HepG2 (cell line): ENCODE measurements around the gene ACAP2. TPM values are rescaled to one million over a fixed set of nuclear protein-coding genes. Genes with fewer than 3 reads are reported as not detected.

Experiments
- ATRX ChIP-seq: sonication (generic); formaldehyde crosslinking; IDR thresholded peaks from 2 replicates; pipeline ENCODE4 v1.4.0; 2020; ENCODE audit warnings: missing genetic modification reagents, borderline replicate concordance
- CHCHD3 ChIP-seq: sonication (generic); formaldehyde crosslinking; IDR thresholded peaks from 2 replicates; pipeline ENCODE4 v1.8.0; 2022; ENCODE audit warnings: mild to moderate bottlenecking, missing genetic modification reagents, moderate library complexity
- CREB3 ChIP-seq: sonication (generic); formaldehyde crosslinking; IDR thresholded peaks from 2 replicates; pipeline ENCODE4 v1.5.0; 2020; ENCODE audit warnings: missing genetic modification reagents
- CSRNP2 ChIP-seq: sonication (generic); formaldehyde crosslinking; conservative IDR thresholded peaks from 2 replicates; pipeline ENCODE4 v1.8.0; 2022; ENCODE audit warnings: low read depth, missing genetic modification reagents
- GATA4 ChIP-seq: sonication (generic); IDR thresholded peaks from 2 replicates; pipeline ENCODE4 v1.6.1; 2016; ENCODE audit warnings: antibody characterized with exemption, low read depth, borderline replicate concordance
- KAT8 ChIP-seq: IDR thresholded peaks from 2 replicates; pipeline ENCODE4 v1.6.1; 2016; ENCODE audit warnings: missing genetic modification reagents, missing compliant biosample characterization
- KDM3A ChIP-seq: IDR thresholded peaks from 2 replicates; pipeline ENCODE4 v1.6.1; 2018; ENCODE audit warnings: low read depth, missing compliant biosample characterization
- KLF6 ChIP-seq: IDR thresholded peaks from 2 replicates; pipeline ENCODE4 v1.8.0; 2016; ENCODE audit warnings: missing biosample characterization, missing genetic modification reagents
- NBN ChIP-seq: fragments of 450-650 bp; conservative IDR thresholded peaks from 2 replicates; pipeline ENCODE4 v1.6.1; 2017
- NPAS2 ChIP-seq: sonication (generic); formaldehyde crosslinking; IDR thresholded peaks from 2 replicates; pipeline ENCODE4 v1.8.0; 2022; ENCODE audit warnings: mild to moderate bottlenecking, missing genetic modification reagents, borderline replicate concordance
- PAWR ChIP-seq: sonication (generic); formaldehyde crosslinking; IDR thresholded peaks from 2 replicates; pipeline ENCODE4 v1.4.0; 2020; ENCODE audit warnings: missing genetic modification reagents, mild to moderate bottlenecking, borderline replicate concordance
- PHB2 ChIP-seq: fragments of 450-650 bp; IDR thresholded peaks from 2 replicates; pipeline ENCODE4 v1.6.1; 2018; ENCODE audit not compliant: partially characterized antibody
- PHF5A ChIP-seq: IDR thresholded peaks from one replicate; pipeline ENCODE4 v1.6.1; 2018; ENCODE audit warnings: low read depth, missing genetic modification reagents; ENCODE audit not compliant: unreplicated experiment
- RFXANK ChIP-seq: IDR thresholded peaks from 2 replicates; pipeline ENCODE4 v1.6.1; 2016
- TBX2 ChIP-seq: sonication (generic); formaldehyde crosslinking; IDR thresholded peaks from 2 replicates; pipeline ENCODE4 v1.5.0; 2020; ENCODE audit warnings: missing genetic modification reagents, mild to moderate bottlenecking, borderline replicate concordance
- ZBTB7A ChIP-seq: sonication (generic); formaldehyde crosslinking; IDR thresholded peaks from 2 replicates; pipeline ENCODE4 v1.8.0; 2022; ENCODE audit warnings: mild to moderate bottlenecking, missing genetic modification reagents
- ZC3H13 ChIP-seq: sonication (generic); formaldehyde crosslinking; IDR thresholded peaks from 2 replicates; pipeline ENCODE4 v1.8.1; 2023; ENCODE audit warnings: mild to moderate bottlenecking, missing genetic modification reagents, moderate library complexity
- ZFP37 ChIP-seq: sonication (generic); formaldehyde crosslinking; IDR thresholded peaks from 2 replicates; pipeline ENCODE4 v1.4.0; 2020; ENCODE audit warnings: missing genetic modification reagents, borderline replicate concordance
- ZNF331 ChIP-seq: sonication (generic); formaldehyde crosslinking; IDR thresholded peaks from 2 replicates; pipeline ENCODE4 v1.4.0; 2020; ENCODE audit warnings: missing genetic modification reagents
- ZNF484 ChIP-seq: sonication (generic); formaldehyde crosslinking; IDR thresholded peaks from 2 replicates; pipeline ENCODE4 v1.5.1; 2020; ENCODE audit warnings: mild to moderate bottlenecking, low read depth, missing genetic modification reagents, borderline replicate concordance
- ZNF556 ChIP-seq: sonication (generic); formaldehyde crosslinking; IDR thresholded peaks from 2 replicates; pipeline ENCODE4 v1.4.0; 2020; ENCODE audit warnings: mild to moderate bottlenecking, missing genetic modification reagents, borderline replicate concordance
- ZNF589 ChIP-seq: sonication (generic); formaldehyde crosslinking; conservative IDR thresholded peaks from 2 replicates; pipeline ENCODE4 v1.8.0; 2022; ENCODE audit warnings: mild to moderate bottlenecking, moderate library complexity, missing genetic modification reagents
- ZNF839 ChIP-seq: sonication (generic); formaldehyde crosslinking; IDR thresholded peaks from 2 replicates; pipeline ENCODE4 v1.4.0; 2020; ENCODE audit warnings: missing genetic modification reagents, mild to moderate bottlenecking, borderline replicate concordance
- ZZZ3 ChIP-seq: sonication (generic); formaldehyde crosslinking; IDR thresholded peaks from 2 replicates; pipeline ENCODE4 v1.4.0; 2020; ENCODE audit warnings: missing genetic modification reagents, mild to moderate bottlenecking, borderline replicate concordance
- polyA plus RNA-seq, 8 experiments: library from polyadenylated mRNA; depleted of rRNA in 3 of 8; stranded (reverse) in 7 of 8; unstranded in 1 of 8; fragments of >200 nt; fragmentation: Illumina TruSeq in 4 of 8; extraction: Trizol in 4 of 8; gene quantifications; 2 replicates each; pipeline versions ENCODE4 v1.2.1 to v1.2.3, GENCODE V29; 2011 to 2016; ENCODE audit warnings: low read depth in 4 of 8, missing spikeins in 1 of 8, mixed read lengths in 1 of 8; ENCODE audit not compliant: insufficient read depth in 1 of 8
- total RNA-seq, 5 experiments: library from RNA; depleted of rRNA; stranded (reverse); fragments of >200 nt; fragmentation: Illumina TruSeq; extraction: Trizol; gene quantifications; 2 replicates each; pipeline ENCODE4 v1.2.3, GENCODE V29; 2016; ENCODE audit warnings: low read depth in 1 of 5
- TF ChIP-seq, protein P1 (sequence below): sonication (generic); formaldehyde crosslinking; IDR thresholded peaks from 2 replicates; pipeline ENCODE4 v1.5.1; 2020; ENCODE audit warnings: mild to moderate bottlenecking, missing genetic modification reagents, borderline replicate concordance
- TF ChIP-seq, protein P2 (sequence below): sonication (generic); formaldehyde crosslinking; IDR thresholded peaks from 2 replicates; pipeline ENCODE4 v1.4.0; 2020; ENCODE audit warnings: missing genetic modification reagents

The ACAP2 gene
- total and polyA plus RNA-seq, 2 of the 13 experiments (the other 11 are each of a cell fraction or from before 2014, with no cell fraction given) = 7.3 to 23.9 TPM

GRCh38 chr3:195442573-195443390 lies at the start of gene ACAP2 (continued):
- TF ChIP-seq ZNF331 (CRISPR knock-in tag) (peak; percentile 79; the same call in 1 of the 2 replicates), KDM3A (CRISPR knock-in tag) (0 out of 2 replicates have a peak, but pooled peaks have one; percentile 38), ZC3H13 (CRISPR knock-in tag) (no peak; the same call in 1 of the 2 replicates), GATA4 (peak; percentile 38; the same call in 1 of the 2 replicates), CREB3 (no peak), KLF6 (peak; percentile 57; the same call in 1 of the 2 replicates), ZNF484 (0 out of 2 replicates have a peak, but pooled peaks have one; percentile 56), CHCHD3 (no peak), ZNF589 (CRISPR knock-in tag) (no peak), ZNF839 (CRISPR knock-in tag) (no peak), ZNF556 (CRISPR knock-in tag) (peak; percentile 68), PHF5A (CRISPR knock-in tag) (no peak), ZBTB7A (CRISPR knock-in tag) (no peak), PHB2 (no peak), CSRNP2 (CRISPR knock-in tag) (no peak), KAT8 (peak; percentile 40), ZZZ3 (CRISPR knock-in tag) (no peak), NPAS2 (no peak), ZFP37 (CRISPR knock-in tag) (peak; percentile 62; the same call in 1 of the 2 replicates), RFXANK (no peak; the same call in 1 of the 2 replicates), PAWR (no peak), TBX2 (CRISPR knock-in tag) (peak; percentile 83; the same call in 1 of the 2 replicates), ATRX (CRISPR knock-in tag) (no peak), NBN (no peak)
- TF ChIP-seq, protein P1, sequence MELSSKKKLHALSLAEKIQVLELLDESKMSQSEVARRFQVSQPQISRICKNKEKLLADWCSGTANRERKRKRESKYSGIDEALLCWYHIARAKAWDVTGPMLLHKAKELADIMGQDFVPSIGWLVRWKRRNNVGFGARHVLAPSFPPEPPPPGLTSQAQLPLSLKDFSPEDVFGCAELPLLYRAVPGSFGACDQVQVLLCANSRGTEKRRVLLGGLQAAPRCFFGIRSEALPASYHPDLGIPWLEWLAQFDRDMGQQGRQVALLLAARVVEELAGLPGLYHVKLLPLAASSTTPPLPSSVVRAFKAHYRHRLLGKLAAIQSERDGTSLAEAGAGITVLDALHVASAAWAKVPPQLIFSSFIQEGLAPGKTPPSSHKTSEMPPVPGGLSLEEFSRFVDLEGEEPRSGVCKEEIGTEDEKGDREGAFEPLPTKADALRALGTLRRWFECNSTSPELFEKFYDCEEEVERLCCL (CRISPR knock-in tag) = 0 out of 2 replicates have a peak, but pooled peaks have one; percentile 14
- TF ChIP-seq, protein P2, sequence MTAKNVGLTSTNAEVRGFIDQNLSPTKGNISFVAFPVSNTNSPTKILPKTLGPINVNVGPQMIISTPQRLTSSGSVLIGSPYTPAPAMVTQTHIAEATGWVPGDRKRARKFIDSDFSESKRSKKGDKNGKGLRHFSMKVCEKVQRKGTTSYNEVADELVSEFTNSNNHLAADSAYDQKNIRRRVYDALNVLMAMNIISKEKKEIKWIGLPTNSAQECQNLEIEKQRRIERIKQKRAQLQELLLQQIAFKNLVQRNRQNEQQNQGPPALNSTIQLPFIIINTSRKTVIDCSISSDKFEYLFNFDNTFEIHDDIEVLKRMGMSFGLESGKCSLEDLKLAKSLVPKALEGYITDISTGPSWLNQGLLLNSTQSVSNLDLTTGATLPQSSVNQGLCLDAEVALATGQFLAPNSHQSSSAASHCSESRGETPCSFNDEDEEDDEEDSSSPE = peak; percentile 84
